IPS-18a (cell line): ENCODE data around the gene GIGYF2.

ENCODE experiments used
- H3K27ac ChIP-seq: one replicate; pipeline ENCODE4 v1.5.1; 2013; ENCODE audit warnings: low read length
- H3K27me3 ChIP-seq: one replicate; pipeline ENCODE4 v1.6.1; 2013; ENCODE audit warnings: mild to moderate bottlenecking, low read length; ENCODE audit not compliant: control insufficient read depth, insufficient read depth
- H3K36me3 ChIP-seq: one replicate; pipeline ENCODE4 v1.6.1; 2013; ENCODE audit warnings: low read depth, low read length; ENCODE audit not compliant: control insufficient read depth
- H3K4me1 ChIP-seq: one replicate; pipeline ENCODE4 v1.6.1; 2013; ENCODE audit warnings: low read depth, low read length; ENCODE audit not compliant: control insufficient read depth
- H3K4me3 ChIP-seq: one replicate; pipeline ENCODE4 v1.5.1; 2013; ENCODE audit warnings: low read length
- H3K9ac ChIP-seq: one replicate; pipeline ENCODE4 v1.6.1; 2013; ENCODE audit warnings: mild to moderate bottlenecking, low read length, moderate library complexity
- H3K9me3 ChIP-seq: one replicate; pipeline ENCODE4 v1.6.1; 2013; ENCODE audit warnings: low read depth, low read length; ENCODE audit not compliant: control insufficient read depth

Gene GIGYF2

DNA sequence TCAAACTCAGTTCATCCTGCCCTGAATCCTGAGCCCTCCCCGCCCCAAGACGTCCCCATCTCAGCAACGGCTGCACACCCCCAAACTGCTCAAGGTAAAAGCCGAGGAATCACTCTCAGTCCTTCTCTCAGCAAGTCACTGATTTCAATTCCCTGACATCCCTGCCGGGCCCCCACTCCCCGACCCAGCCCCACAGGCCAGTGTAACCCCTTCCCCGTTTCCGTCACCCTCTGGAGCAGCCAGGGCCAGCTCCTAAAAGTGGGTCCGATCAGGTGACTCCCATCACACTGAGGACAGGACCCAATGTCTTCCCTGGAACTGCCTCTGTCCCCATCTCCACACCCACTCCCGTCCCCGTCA is 193.4 kb downstream of the GIGYF2 start:
- H3K27me3 ChIP-seq = no peaks in the 10 kb centered on the region
- H3K4me1 ChIP-seq = peaks cover 5% of the 10 kb centered on the region
- H3K36me3 ChIP-seq = no peaks in the 10 kb centered on the region
- H3K9me3 ChIP-seq = no peaks in the 10 kb centered on the region
- H3K4me3 ChIP-seq = peak overlapping the region; percentile 11
- no peak overlapping the region for H3K27ac ChIP-seq
- H3K9ac ChIP-seq = no peak overlapping the region

DNA sequence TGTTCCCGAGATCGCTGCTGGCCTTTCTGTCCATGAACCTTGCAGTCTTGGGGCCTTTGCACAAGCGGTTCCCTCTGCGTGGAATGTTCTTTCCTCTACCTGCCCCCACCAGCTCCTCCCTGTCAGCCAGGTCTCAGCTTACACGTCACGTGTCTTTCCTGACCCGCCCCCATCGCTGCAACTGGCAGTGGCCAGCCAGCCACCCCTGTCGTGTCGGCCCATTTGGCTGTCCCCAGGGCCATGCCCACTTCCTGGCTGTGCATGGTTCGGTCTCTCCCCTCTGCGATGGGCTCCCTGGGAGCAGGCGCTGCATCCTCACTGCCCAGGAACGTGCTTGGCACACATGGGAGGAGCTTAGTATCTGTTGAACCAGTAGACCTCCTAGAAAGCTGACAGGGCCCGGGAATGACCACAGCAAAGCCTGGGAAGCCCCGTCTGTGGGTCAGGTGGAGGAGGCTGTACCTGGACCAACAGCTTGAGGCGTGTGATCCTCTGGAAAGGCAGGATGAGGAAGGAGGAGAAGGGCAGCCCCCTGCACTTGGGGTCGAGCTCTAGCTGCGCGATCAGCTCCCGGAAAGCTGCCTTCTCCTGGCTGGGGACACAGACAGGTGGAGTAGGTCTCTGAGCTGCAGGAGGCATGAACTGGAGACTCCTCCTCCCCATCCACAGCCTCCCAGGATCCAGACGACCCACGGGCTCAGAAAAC is 193.9 kb downstream of the GIGYF2 start:
- H3K27ac ChIP-seq = no peak overlapping the region
- no peaks in the 10 kb centered on the region for H3K9me3 ChIP-seq
- H3K4me3 ChIP-seq = peak overlapping the region; percentile 11
- H3K4me1 ChIP-seq = peaks cover 5% of the 10 kb centered on the region
- no peak overlapping the region for H3K9ac ChIP-seq
- H3K36me3 ChIP-seq = no peaks in the 10 kb centered on the region
- H3K27me3 ChIP-seq = no peaks in the 10 kb centered on the region

DNA sequence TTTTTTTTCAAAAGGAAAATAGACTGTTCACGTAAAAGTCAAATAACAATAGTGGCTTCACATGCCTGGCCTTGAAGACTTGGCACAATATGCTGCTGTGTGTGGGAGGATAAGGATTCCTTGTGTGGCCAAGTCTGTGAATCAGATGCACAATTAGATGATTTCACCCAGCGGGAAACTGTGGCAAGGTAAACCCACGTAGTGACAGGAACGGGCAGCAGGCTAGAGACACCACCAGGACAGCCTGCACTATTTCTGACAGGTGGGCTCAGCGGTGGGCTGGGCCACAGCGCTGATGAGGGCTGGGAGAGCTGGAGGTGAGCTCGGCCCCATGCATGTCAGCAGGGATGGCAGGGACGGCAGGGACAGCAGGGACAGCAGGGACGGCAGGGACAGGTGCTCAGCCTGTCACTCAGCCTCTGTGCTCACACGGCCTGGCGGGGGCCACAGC is 194.5 kb downstream of the GIGYF2 start:
- Histone ChIP-seq H3K27me3 (no peaks in the 10 kb centered on the region), H3K27ac (no peak overlapping the region), H3K36me3 (no peaks in the 10 kb centered on the region), H3K9me3 (no peaks in the 10 kb centered on the region), H3K4me3 (no peak overlapping the region), H3K9ac (no peak overlapping the region), H3K4me1 (peaks cover 5% of the 10 kb centered on the region)

DNA sequence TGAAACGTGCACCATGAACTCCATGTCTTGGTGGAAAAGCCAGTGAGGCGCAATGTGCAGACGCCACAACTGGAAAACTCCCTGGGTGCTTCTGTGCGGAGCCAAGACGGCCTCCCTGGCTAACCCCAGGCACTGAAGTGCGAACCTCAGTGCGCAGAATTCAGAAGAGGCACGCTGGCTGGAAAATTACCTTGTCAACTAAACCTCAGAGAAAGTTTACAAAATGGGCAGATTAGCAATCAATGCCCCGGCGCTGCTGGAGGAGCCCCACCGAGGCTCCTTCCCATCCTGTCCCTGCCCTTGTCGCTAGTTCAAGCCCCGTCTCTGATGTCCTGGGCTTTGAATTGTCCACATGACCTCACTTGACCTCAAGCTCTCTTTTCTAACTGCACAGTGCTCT is 195.1 kb downstream of the GIGYF2 start:
- Histone ChIP-seq H3K36me3 (no peaks in the 10 kb centered on the region), H3K27ac (no peak overlapping the region), H3K27me3 (no peaks in the 10 kb centered on the region), H3K9ac (no peak overlapping the region), H3K4me1 (peaks cover 5% of the 10 kb centered on the region), H3K9me3 (no peaks in the 10 kb centered on the region), H3K4me3 (no peak overlapping the region)

DNA sequence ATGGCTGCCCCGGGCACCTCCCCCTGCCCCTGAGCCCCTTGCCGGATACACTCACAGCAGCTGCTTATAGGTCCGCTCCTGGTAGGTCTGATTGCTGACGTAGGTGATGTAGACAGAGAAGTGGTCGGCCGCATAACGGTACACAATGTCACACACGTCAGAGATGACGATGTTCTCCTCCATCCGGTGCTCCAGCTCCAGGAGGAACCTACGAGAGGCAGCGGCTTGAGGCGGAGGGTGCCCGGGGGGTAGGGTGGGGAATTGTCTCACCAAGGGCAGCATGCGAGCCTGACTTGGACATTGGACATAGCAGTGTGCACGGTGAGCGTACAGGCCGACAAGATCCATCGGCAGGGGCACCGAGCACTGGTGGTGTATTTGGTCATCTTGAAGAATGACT is 195.7 kb downstream of the GIGYF2 start:
- H3K4me3 ChIP-seq = no peak overlapping the region
- H3K9me3 ChIP-seq = no peaks in the 10 kb centered on the region
- H3K4me1 ChIP-seq = peaks cover 5% of the 10 kb centered on the region
- no peaks in the 10 kb centered on the region for H3K36me3 ChIP-seq
- no peak overlapping the region for H3K27ac ChIP-seq
- H3K9ac ChIP-seq = no peak overlapping the region
- no peaks in the 10 kb centered on the region for H3K27me3 ChIP-seq

DNA sequence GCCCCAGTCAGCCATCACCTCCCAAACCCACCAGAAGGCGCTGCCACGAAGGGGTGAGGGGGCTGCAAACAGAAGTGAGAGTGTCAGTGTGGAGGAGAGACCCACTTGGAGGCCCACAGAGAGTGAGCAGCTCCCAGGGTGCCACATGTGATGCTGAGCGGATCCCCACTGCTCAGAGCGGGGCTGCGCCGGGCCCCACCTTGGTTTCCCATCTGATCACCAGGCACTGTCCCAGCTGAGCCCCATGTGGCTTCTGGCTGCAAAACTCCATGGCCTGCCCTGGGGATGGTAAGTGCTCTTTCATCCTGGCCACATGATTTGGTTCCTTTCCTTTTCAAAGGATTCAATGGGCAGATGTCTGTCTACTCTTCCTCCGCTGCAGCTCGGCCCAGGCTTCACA is 196.7 kb downstream of the GIGYF2 start:
- no peaks in the 10 kb centered on the region for H3K27me3 ChIP-seq
- H3K4me3 ChIP-seq = no peak overlapping the region
- no peak overlapping the region for H3K27ac ChIP-seq
- no peaks in the 10 kb centered on the region for H3K9me3 ChIP-seq
- H3K4me1 ChIP-seq = peaks cover 5% of the 10 kb centered on the region
- H3K36me3 ChIP-seq = no peaks in the 10 kb centered on the region
- H3K9ac ChIP-seq = no peak overlapping the region

DNA sequence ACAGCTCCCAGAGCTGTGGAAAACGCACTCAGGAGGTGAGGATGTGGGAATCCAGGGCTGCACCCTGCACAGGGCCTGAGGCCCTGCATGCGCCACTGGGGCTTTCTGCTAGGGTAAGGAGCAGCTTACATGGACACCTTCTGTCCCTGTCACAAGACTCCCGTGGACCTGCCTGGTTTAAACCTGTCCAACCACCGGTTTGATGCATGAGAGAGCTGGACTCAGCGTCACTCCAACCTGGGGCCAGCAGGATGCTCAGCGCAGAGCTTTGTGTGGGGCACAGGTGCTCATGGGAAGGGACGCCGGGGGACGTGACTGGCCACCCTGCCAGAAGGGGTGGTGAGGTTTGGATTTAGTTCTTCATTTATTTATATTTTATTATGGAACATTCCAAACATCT is 197.1 kb downstream of the GIGYF2 start:
- H3K9me3 ChIP-seq = no peaks in the 10 kb centered on the region
- H3K27ac ChIP-seq = no peak overlapping the region
- no peaks in the 10 kb centered on the region for H3K27me3 ChIP-seq
- no peak overlapping the region for H3K4me3 ChIP-seq
- peaks cover 5% of the 10 kb centered on the region for H3K4me1 ChIP-seq
- no peak overlapping the region for H3K9ac ChIP-seq
- no peaks in the 10 kb centered on the region for H3K36me3 ChIP-seq

DNA sequence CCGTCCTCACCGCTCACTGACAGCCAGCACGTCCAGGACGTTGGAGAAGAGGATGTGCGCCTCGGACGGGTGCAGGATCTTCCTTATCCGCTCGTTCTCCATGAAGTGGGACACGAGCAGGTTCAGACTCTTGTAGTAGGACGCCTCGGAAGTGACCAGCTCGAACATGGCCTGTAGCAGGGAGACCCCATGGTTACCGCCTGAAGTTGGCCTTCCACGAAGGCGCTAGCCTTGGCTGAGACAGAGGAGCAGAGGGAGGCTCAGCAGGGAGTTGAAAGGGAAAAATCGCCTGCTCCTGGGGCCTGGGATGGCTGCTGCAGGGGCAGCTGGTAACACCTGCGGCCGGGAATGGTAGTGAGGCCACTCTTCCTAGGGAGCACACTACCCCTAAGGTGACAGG is 197.6 kb downstream of the GIGYF2 start:
- Histone ChIP-seq H3K27me3 (no peaks in the 10 kb centered on the region), H3K36me3 (no peaks in the 10 kb centered on the region), H3K27ac (no peak overlapping the region), H3K9me3 (no peaks in the 10 kb centered on the region), H3K9ac (no peak overlapping the region), H3K4me1 (peaks cover 5% of the 10 kb centered on the region), H3K4me3 (no peak overlapping the region)

DNA sequence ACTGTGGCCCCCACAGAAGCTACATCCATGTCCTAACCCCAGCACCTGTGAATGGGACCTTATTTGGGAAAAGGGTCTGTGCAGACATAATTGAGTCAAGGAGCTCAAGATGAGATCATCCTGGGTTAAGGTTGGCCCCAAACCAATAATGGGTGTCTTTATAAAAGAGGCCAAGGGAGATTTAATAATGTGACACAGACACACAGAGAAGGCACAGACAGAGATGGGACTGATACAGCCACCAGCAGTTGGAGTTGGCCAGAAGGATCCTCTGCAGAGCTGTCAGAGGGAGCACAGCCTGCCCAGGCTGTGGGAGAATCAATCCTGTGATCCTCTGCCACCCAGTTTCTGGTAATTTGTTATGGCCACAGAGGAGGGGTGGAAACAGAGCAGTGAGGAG is 199.0 kb downstream of the GIGYF2 start:
- Histone ChIP-seq H3K27ac (no peak overlapping the region), H3K27me3 (no peaks in the 10 kb centered on the region), H3K4me3 (no peak overlapping the region), H3K9ac (no peak overlapping the region), H3K36me3 (no peaks in the 10 kb centered on the region), H3K9me3 (no peaks in the 10 kb centered on the region), H3K4me1 (peaks cover 3% of the 10 kb centered on the region)

DNA sequence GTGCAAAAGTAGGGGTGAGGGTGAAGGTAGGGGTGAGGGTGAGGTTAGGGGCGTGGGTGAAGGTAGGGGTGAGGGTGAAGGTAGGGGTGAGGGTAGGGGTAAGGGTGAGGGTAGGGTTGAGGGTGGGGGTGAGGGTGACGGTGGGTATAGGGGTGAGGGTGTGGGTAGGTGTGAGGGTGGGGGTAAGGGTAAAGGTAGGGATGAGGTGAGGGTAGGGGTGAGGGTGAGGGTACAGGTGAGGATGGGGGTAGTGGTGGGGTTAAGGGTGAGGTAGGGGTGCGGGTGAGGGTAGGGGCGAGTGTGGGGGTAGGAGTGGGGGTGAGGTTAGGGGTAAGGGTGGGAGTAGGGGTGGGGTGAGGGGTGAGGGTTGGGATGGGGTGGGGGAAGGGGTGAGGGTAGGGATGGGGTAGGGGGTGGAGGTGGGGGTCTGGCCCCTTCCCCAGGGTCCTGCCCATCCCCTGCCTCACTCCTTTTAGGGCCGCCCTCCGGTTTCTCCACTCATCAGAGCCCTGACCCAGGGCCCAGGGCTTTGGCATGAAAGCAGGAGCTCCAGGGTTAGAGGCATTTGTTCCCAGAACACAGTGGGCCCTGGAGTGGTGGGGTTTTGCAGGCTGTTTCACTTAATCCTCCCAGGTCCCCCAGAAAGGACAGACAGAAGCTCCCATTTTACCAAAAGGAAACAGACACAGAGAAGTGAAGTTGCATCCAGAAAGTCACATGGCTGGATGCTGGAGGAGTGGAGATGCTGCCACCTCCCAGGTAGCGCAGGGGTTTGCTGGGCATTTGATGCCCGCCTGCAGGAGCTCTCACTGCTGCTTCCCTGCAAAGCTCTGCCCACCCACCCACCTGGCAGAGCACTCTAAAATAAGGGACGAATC is 199.8 kb downstream of the GIGYF2 start:
- H3K27me3 ChIP-seq = peaks cover 8% of the 10 kb centered on the region
- no peaks in the 10 kb centered on the region for H3K36me3 ChIP-seq
- H3K9me3 ChIP-seq = no peaks in the 10 kb centered on the region
- no peak overlapping the region for H3K9ac ChIP-seq
- H3K27ac ChIP-seq = no peak overlapping the region
- H3K4me3 ChIP-seq = no peak overlapping the region
- peaks cover 9% of the 10 kb centered on the region for H3K4me1 ChIP-seq

DNA sequence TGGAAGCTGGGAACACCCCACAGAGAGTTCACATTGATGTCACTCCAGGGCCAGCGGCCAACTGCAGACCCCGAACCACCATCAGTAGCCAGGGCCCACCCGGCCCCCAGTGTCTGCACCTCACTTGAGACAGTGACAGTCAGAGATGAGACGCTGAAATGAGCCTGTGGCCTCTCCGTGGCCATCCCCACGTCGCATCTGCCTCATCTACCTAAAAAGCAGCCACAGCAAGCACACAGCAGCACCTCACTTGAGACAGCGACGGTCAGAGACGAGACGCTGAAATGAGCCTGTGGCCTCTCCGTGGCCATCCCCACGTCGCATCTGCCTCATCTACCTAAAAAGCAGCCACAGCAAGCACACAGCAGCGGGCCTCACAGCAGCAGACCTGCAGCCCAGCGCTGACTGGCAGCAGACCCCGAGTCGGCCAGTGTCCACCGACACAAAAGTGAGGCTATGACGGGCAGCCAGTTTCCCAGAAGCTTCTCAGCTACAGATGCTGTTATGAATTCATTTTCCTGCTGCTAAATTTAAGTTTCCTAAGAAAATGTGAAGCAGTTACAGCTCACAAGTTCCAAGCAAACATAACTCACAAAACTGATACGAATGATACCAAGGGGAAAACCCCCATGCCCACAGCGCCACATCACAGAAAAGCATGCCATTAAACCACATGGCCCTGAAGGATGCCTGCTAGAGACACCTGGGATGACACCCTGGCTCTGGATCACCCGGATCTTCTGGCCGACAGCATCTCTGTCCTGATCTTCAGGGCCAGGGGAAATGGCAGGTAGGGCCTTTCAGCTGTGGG is 200.7 kb downstream of the GIGYF2 start:
- Histone ChIP-seq H3K27me3 (peaks cover 12% of the 10 kb centered on the region), H3K4me1 (peaks cover 9% of the 10 kb centered on the region), H3K27ac (no peak overlapping the region), H3K9ac (no peak overlapping the region), H3K4me3 (no peak overlapping the region), H3K9me3 (no peaks in the 10 kb centered on the region), H3K36me3 (no peaks in the 10 kb centered on the region)
